K562 (cell line): ENCODE measurements around the gene UBR3.

Experiments
- EP300 ChIP-seq: IDR thresholded peaks from 2 replicates; pipeline ENCODE4 v1.6.1; 2012; ENCODE audit warnings: low read length, improper control_type of control experiment
- ERF ChIP-seq: fragments of 450-650 bp; formaldehyde crosslinking; IDR thresholded peaks from 2 replicates; pipeline ENCODE4 v1.4.0; 2020; ENCODE audit warnings: mild to moderate bottlenecking, mixed read lengths
- JUND ChIP-seq, 2 experiments: IDR thresholded peaks; 2 replicates in 1 of 2; 3 replicates in 1 of 2; pipeline ENCODE4 v1.6.1; 2011; ENCODE audit warnings: borderline replicate concordance in 2 of 2, low read depth in 2 of 2, low read length in 2 of 2, improper control_type of control experiment in 1 of 2, missing biosample characterization in 1 of 2, missing genetic modification characterization in 1 of 2, missing genetic modification reagents in 1 of 2
- NBN ChIP-seq: fragments of 450-650 bp; IDR thresholded peaks from 2 replicates; pipeline ENCODE4 v1.6.1; 2016; ENCODE audit warnings: low read depth, mild to moderate bottlenecking
- NFIC ChIP-seq: fragments of 450-650 bp; IDR thresholded peaks from 2 replicates; pipeline ENCODE4 v1.6.1; 2017; ENCODE audit warnings: mild to moderate bottlenecking, inconsistent platforms
- POLR2AphosphoS5 ChIP-seq: IDR thresholded peaks from 2 replicates; pipeline ENCODE4 v1.6.1; 2011; ENCODE audit warnings: mild to moderate bottlenecking, low read depth, low read length, moderate library complexity; ENCODE audit not compliant: control insufficient read depth, insufficient read depth
- U2AF1 ChIP-seq: fragments of 200-400 bp; formaldehyde crosslinking; optimal IDR thresholded peaks from 2 replicates; pipeline ENCODE3; 2017; ENCODE audit warnings: mild to moderate bottlenecking, low read depth, low read length, moderate library complexity
- YY1 ChIP-seq, 3 experiments: IDR thresholded peaks; 2 replicates each; pipeline ENCODE4 v1.6.1; 2011; ENCODE audit warnings: low read length in 2 of 3, mild to moderate bottlenecking in 2 of 3, moderate library complexity in 2 of 3, borderline replicate concordance in 1 of 3, control low read depth in 1 of 3, low read depth in 1 of 3; ENCODE audit not compliant: insufficient read depth in 3 of 3, insufficient replicate concordance in 2 of 3, control insufficient read depth in 1 of 3, insufficient read length in 1 of 3; ENCODE audit errors: extremely low read depth in 1 of 3
- ZC3H4 ChIP-seq: sonication (generic); formaldehyde crosslinking; IDR thresholded peaks from 2 replicates; pipeline ENCODE4 v1.9.0; 2021; ENCODE audit warnings: missing genetic modification reagents, borderline replicate concordance
- ZNF175 ChIP-seq: fragments of 200-800 bp; sonication (Bioruptor generic); IDR thresholded peaks from 2 replicates; pipeline ENCODE4 v1.6.1; 2016; ENCODE audit warnings: low read depth, mild to moderate bottlenecking, missing genetic modification characterization, missing compliant biosample characterization
- TF ChIP-seq, protein P1 (sequence below), 3 experiments: IDR thresholded peaks in 2 of 3; conservative IDR thresholded peaks in 1 of 3; 2 replicates each; pipeline ENCODE4 v1.5.1; 2011 to 2012; ENCODE audit warnings: low read length in 3 of 3, mild to moderate bottlenecking in 3 of 3, control low read depth in 2 of 3, improper control_type of control experiment in 1 of 3, inconsistent platforms in 1 of 3, low read depth in 1 of 3, mixed read lengths in 1 of 3, moderate library complexity in 1 of 3; ENCODE audit not compliant: insufficient read depth in 2 of 3
- TF ChIP-seq, protein P2 (sequence below): sonication (generic); formaldehyde crosslinking; IDR thresholded peaks from 2 replicates; pipeline ENCODE4 v1.8.0; 2023; ENCODE audit warnings: missing genetic modification reagents, mild to moderate bottlenecking, borderline replicate concordance

GRCh38 chr2:170034596-170034995, 207.3 kb downstream of the UBR3 start:
- TF ChIP-seq POLR2AphosphoS5 (no peak), NBN (no peak), ZC3H4 (CRISPR knock-in tag) (no peak), NFIC (no peak), JUND (IDR thresholded peaks at IDR 0.05; ENCODE audit: borderline replicate concordance, low read depth, low read length) (no peak), JUND (tag; IDR thresholded peaks at IDR 0.05; ENCODE audit: borderline replicate concordance, low read depth, low read length) (no peak), YY1 (IDR thresholded peaks at IDR 0.05; ENCODE audit: borderline replicate concordance in 1 of 3, control insufficient read depth in 1 of 3, extremely low read depth in 1 of 3, insufficient read depth in 3 of 3, insufficient read length in 1 of 3, insufficient replicate concordance in 2 of 3, low read depth in 1 of 3, low read length in 2 of 3) (no peak), ZNF175 (CRISPR knock-in tag) (no peak), ERF (no peak), U2AF1 (no peak), EP300 (no peak)
- TF ChIP-seq, protein P1, sequence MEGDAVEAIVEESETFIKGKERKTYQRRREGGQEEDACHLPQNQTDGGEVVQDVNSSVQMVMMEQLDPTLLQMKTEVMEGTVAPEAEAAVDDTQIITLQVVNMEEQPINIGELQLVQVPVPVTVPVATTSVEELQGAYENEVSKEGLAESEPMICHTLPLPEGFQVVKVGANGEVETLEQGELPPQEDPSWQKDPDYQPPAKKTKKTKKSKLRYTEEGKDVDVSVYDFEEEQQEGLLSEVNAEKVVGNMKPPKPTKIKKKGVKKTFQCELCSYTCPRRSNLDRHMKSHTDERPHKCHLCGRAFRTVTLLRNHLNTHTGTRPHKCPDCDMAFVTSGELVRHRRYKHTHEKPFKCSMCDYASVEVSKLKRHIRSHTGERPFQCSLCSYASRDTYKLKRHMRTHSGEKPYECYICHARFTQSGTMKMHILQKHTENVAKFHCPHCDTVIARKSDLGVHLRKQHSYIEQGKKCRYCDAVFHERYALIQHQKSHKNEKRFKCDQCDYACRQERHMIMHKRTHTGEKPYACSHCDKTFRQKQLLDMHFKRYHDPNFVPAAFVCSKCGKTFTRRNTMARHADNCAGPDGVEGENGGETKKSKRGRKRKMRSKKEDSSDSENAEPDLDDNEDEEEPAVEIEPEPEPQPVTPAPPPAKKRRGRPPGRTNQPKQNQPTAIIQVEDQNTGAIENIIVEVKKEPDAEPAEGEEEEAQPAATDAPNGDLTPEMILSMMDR (IDR thresholded peaks at IDR 0.05 in 2 of 3, conservative IDR thresholded peaks at IDR 0.05 in 1 of 3; ENCODE audit: insufficient read depth in 2 of 3, low read depth in 1 of 3, low read length in 3 of 3), result no peak
- TF ChIP-seq, protein P2, sequence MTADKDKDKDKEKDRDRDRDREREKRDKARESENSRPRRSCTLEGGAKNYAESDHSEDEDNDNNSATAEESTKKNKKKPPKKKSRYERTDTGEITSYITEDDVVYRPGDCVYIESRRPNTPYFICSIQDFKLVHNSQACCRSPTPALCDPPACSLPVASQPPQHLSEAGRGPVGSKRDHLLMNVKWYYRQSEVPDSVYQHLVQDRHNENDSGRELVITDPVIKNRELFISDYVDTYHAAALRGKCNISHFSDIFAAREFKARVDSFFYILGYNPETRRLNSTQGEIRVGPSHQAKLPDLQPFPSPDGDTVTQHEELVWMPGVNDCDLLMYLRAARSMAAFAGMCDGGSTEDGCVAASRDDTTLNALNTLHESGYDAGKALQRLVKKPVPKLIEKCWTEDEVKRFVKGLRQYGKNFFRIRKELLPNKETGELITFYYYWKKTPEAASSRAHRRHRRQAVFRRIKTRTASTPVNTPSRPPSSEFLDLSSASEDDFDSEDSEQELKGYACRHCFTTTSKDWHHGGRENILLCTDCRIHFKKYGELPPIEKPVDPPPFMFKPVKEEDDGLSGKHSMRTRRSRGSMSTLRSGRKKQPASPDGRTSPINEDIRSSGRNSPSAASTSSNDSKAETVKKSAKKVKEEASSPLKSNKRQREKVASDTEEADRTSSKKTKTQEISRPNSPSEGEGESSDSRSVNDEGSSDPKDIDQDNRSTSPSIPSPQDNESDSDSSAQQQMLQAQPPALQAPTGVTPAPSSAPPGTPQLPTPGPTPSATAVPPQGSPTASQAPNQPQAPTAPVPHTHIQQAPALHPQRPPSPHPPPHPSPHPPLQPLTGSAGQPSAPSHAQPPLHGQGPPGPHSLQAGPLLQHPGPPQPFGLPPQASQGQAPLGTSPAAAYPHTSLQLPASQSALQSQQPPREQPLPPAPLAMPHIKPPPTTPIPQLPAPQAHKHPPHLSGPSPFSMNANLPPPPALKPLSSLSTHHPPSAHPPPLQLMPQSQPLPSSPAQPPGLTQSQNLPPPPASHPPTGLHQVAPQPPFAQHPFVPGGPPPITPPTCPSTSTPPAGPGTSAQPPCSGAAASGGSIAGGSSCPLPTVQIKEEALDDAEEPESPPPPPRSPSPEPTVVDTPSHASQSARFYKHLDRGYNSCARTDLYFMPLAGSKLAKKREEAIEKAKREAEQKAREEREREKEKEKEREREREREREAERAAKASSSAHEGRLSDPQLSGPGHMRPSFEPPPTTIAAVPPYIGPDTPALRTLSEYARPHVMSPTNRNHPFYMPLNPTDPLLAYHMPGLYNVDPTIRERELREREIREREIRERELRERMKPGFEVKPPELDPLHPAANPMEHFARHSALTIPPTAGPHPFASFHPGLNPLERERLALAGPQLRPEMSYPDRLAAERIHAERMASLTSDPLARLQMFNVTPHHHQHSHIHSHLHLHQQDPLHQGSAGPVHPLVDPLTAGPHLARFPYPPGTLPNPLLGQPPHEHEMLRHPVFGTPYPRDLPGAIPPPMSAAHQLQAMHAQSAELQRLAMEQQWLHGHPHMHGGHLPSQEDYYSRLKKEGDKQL, result no peak
